WTC11 (cell line): Measurements from ENCODE around the gene VPS41. TPM values are rescaled to one million over a fixed set of nuclear protein-coding genes. Genes with fewer than 3 reads are reported as not detected.

Experiments used
- ATAC-seq: fragments of 200-7000 bp; cut with Tn5 transposase; 2 replicates; pipeline ENCODE4 v1.10.0; 2021; ENCODE audit warnings: mild to moderate bottlenecking, moderate library complexity
- CTCF ChIA-PET: fragments of 300-600 bp; sonication (Branson Sonifier 250); formaldehyde crosslinking; loops from one replicate; lab custom pipeline; 2021; ENCODE audit warnings: antibody characterized with exemption; lab: Charles Lee
- POLR2A ChIA-PET: fragments of 350-600 bp; sonication (Branson Sonifier 250); formaldehyde crosslinking; loops from one replicate; lab custom pipeline; 2021; ENCODE audit warnings: antibody characterized with exemption; lab: Charles Lee
- DNase-seq: peaks from one replicate; pipeline ENCODE4 v3.0.0; 2021; ENCODE audit warnings: low spot score
- H3K27ac Mint-ChIP-seq: 2 replicates; pipeline ENCODE4 v1.8.0; 2021; ENCODE audit warnings: mixed read lengths
- H3K27me3 Mint-ChIP-seq: 2 replicates; pipeline ENCODE4 v1.8.0; 2021; ENCODE audit warnings: low read depth, mild to moderate bottlenecking, moderate library complexity, mixed read lengths
- H3K36me3 Mint-ChIP-seq: 2 replicates; pipeline ENCODE4 v1.8.0; 2021; ENCODE audit warnings: mixed read lengths
- H3K4me1 Mint-ChIP-seq: 2 replicates; pipeline ENCODE4 v1.8.0; 2022; ENCODE audit warnings: mixed read lengths
- H3K4me3 Mint-ChIP-seq: 2 replicates; pipeline ENCODE4 v1.8.0; 2021; ENCODE audit warnings: mild to moderate bottlenecking, moderate library complexity, mixed read lengths
- H3K9me3 Mint-ChIP-seq: 2 replicates; pipeline ENCODE4 v1.8.0; 2021; ENCODE audit warnings: mixed read lengths
- ESRRA ChIP-seq: sonication (generic); formaldehyde crosslinking; IDR thresholded peaks from 2 replicates; pipeline ENCODE4 v1.8.1; 2022; ENCODE audit warnings: mild to moderate bottlenecking, missing genetic modification reagents, borderline replicate concordance
- FOXP4 ChIP-seq: sonication (generic); formaldehyde crosslinking; IDR thresholded peaks from 2 replicates; pipeline ENCODE4 v1.8.0; 2022; ENCODE audit warnings: mild to moderate bottlenecking, missing genetic modification reagents
- GTF2I ChIP-seq: fragments of 250-450 bp; sonication (Bioruptor Pico); conservative IDR thresholded peaks from 2 replicates; pipeline ENCODE4 v1.4.0; 2021; ENCODE audit warnings: mild to moderate bottlenecking
- IRF1 ChIP-seq: sonication (generic); formaldehyde crosslinking; IDR thresholded peaks from 2 replicates; pipeline ENCODE4 v1.8.0; 2023; ENCODE audit warnings: missing genetic modification reagents
- IRF2 ChIP-seq: sonication (generic); formaldehyde crosslinking; IDR thresholded peaks from 2 replicates; pipeline ENCODE4 v1.8.0; 2022; ENCODE audit warnings: low read depth, missing genetic modification reagents, borderline replicate concordance
- JUN ChIP-seq: sonication (generic); formaldehyde crosslinking; IDR thresholded peaks from 2 replicates; pipeline ENCODE4 v1.8.0; 2023; ENCODE audit warnings: mild to moderate bottlenecking, missing genetic modification reagents
- KAT7 ChIP-seq: sonication (generic); formaldehyde crosslinking; IDR thresholded peaks from 2 replicates; pipeline ENCODE4 v1.8.1; 2023; ENCODE audit warnings: missing genetic modification reagents, mild to moderate bottlenecking, borderline replicate concordance
- MYBL2 ChIP-seq: sonication (generic); formaldehyde crosslinking; IDR thresholded peaks from 2 replicates; pipeline ENCODE4 v1.8.1; 2023; ENCODE audit warnings: mild to moderate bottlenecking, moderate library complexity, missing genetic modification reagents
- NFATC4 ChIP-seq: fragments of 250-450 bp; sonication (Bioruptor Pico); IDR thresholded peaks from 2 replicates; pipeline ENCODE4 v1.9.0; 2021; ENCODE audit warnings: mild to moderate bottlenecking
- NFYB ChIP-seq: sonication (generic); formaldehyde crosslinking; conservative IDR thresholded peaks from 2 replicates; pipeline ENCODE4 v1.8.0; 2022; ENCODE audit warnings: low read depth, missing genetic modification reagents
- NR3C1 ChIP-seq: sonication (generic); formaldehyde crosslinking; conservative IDR thresholded peaks from 2 replicates; pipeline ENCODE4 v1.8.1; 2023; ENCODE audit warnings: low read depth, mild to moderate bottlenecking, missing genetic modification reagents
- PREB ChIP-seq: sonication (generic); formaldehyde crosslinking; IDR thresholded peaks from 2 replicates; pipeline ENCODE4 v1.8.1; 2022; ENCODE audit warnings: mild to moderate bottlenecking, missing genetic modification reagents, moderate library complexity, borderline replicate concordance
- RORB ChIP-seq: fragments of 250-450 bp; sonication (Bioruptor Pico); IDR thresholded peaks from 2 replicates; pipeline ENCODE4 v1.9.0; 2021; ENCODE audit warnings: mild to moderate bottlenecking
- SOX15 ChIP-seq: fragments of 250-450 bp; sonication (Bioruptor Pico); IDR thresholded peaks from 2 replicates; pipeline ENCODE4 v1.9.0; 2021; ENCODE audit warnings: mild to moderate bottlenecking
- TEAD4 ChIP-seq: sonication (generic); formaldehyde crosslinking; IDR thresholded peaks from 2 replicates; pipeline ENCODE4 v1.8.0; 2022; ENCODE audit warnings: mild to moderate bottlenecking, missing genetic modification reagents
- ZBTB43 ChIP-seq: sonication (generic); formaldehyde crosslinking; IDR thresholded peaks from 2 replicates; pipeline ENCODE4 v1.8.1; 2023; ENCODE audit warnings: mild to moderate bottlenecking, missing genetic modification reagents
- ZNF121 ChIP-seq: sonication (generic); formaldehyde crosslinking; IDR thresholded peaks from 2 replicates; pipeline ENCODE4 v1.8.0; 2023; ENCODE audit warnings: missing genetic modification reagents
- ZNF138 ChIP-seq: sonication (generic); formaldehyde crosslinking; conservative IDR thresholded peaks from 2 replicates; pipeline ENCODE4 v1.8.1; 2022; ENCODE audit warnings: mild to moderate bottlenecking, moderate library complexity, missing genetic modification reagents
- ZNF317 ChIP-seq: sonication (generic); formaldehyde crosslinking; IDR thresholded peaks from 2 replicates; pipeline ENCODE4 v1.8.1; 2023; ENCODE audit warnings: low read depth, mild to moderate bottlenecking, moderate library complexity, missing genetic modification reagents, borderline replicate concordance
- total RNA-seq: library from RNA; stranded (reverse); gene quantifications from 3 replicates; pipeline ENCODE4 v1.2.3, GENCODE V29; 2021
- TF ChIP-seq, protein P1 (sequence below): fragments of 200-600 bp; IDR thresholded peaks from 2 replicates; pipeline ENCODE4 v1.8.0; 2022; ENCODE audit warnings: antibody characterized with exemption
- TF ChIP-seq, protein P2 (sequence below): sonication (generic); formaldehyde crosslinking; IDR thresholded peaks from 2 replicates; pipeline ENCODE4 v1.8.0; 2022; ENCODE audit warnings: mild to moderate bottlenecking, missing genetic modification reagents

The VPS41 gene
- total RNA-seq, 1 experiment from 2014 or later, result 50.3 TPM

DNA sequence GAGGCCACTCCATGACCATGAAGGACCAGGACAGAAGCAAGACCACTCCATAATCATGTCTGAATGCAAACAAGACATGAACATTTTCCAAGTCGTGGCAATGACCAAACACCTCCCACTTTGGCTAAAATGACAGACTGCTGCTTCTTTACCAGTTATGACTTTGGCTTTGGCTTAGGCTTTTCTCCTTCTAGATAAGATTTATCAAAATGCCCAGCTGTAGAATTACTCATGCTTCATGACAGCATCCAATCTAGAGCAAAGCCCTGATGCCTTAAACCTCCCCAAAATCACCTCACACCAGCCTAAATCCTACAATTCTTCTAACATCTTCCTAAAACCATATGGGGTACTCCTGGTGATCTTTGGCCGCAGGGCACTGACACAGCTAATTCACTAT lies 102.1 kb downstream of the VPS41 start:
- Mint-ChIP-seq H3K9me3 (no peaks in the 10 kb centered on the region), H3K27me3 (no peaks in the 10 kb centered on the region), H3K4me3 (no peak overlapping the region), H3K27ac (no peak overlapping the region), H3K4me1 (no peaks in the 10 kb centered on the region), H3K36me3 (no peaks in the 10 kb centered on the region)
- TF ChIP-seq ZNF121 (CRISPR knock-in tag), result no peak
- DNase-seq, result no peak
- no peak for ATAC-seq
- CTCF ChIA-PET, result interaction anchor here (1.6 kb wide), 1 partner anchor 103 kb away, joined by 3 read pairs; no protein-coding TSS in a partner anchor
- POLR2A ChIA-PET, result no interaction called here

DNA sequence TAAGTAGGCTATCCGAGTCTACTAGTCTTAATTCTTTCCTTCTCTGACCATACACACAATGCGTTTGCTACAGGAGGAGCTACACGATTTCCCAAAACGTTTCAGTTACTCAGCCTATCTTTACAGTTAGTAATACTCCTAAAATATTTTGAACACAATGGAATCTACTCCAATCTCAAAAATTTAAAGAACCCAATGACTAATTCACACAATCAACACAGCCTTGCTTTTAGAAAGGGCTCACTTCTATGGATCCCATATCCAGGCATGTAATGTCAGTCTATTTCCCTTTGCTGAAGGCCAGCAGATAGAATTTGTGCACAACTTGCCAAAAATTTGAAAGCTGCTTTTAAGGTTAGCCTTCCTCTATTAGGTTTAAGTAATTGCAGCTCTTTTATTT lies 107.2 kb downstream of the VPS41 start:
- POLR2A ChIA-PET, result no interaction called here
- no peak for DNase-seq
- Mint-ChIP-seq H3K36me3 (no peaks in the 10 kb centered on the region), H3K4me3 (no peak overlapping the region), H3K4me1 (peaks cover 35% of the 10 kb centered on the region), H3K9me3 (no peaks in the 10 kb centered on the region), H3K27me3 (no peaks in the 10 kb centered on the region), H3K27ac (0 out of 2 replicates have a peak overlapping the region, but pooled peaks have one; percentile 28)
- no peak for ATAC-seq
- TF ChIP-seq KAT7 (CRISPR knock-in tag) (no peak), ZNF317 (CRISPR knock-in tag) (no peak), ZBTB43 (CRISPR knock-in tag) (no peak), NFATC4 (no peak), MYBL2 (CRISPR knock-in tag) (no peak), GTF2I (CRISPR knock-in tag) (no peak)
- TF ChIP-seq, protein P1, sequence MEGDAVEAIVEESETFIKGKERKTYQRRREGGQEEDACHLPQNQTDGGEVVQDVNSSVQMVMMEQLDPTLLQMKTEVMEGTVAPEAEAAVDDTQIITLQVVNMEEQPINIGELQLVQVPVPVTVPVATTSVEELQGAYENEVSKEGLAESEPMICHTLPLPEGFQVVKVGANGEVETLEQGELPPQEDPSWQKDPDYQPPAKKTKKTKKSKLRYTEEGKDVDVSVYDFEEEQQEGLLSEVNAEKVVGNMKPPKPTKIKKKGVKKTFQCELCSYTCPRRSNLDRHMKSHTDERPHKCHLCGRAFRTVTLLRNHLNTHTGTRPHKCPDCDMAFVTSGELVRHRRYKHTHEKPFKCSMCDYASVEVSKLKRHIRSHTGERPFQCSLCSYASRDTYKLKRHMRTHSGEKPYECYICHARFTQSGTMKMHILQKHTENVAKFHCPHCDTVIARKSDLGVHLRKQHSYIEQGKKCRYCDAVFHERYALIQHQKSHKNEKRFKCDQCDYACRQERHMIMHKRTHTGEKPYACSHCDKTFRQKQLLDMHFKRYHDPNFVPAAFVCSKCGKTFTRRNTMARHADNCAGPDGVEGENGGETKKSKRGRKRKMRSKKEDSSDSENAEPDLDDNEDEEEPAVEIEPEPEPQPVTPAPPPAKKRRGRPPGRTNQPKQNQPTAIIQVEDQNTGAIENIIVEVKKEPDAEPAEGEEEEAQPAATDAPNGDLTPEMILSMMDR, result no peak
- CTCF ChIA-PET, result interaction anchor here (1.6 kb wide), 1 partner anchor 652 kb away, joined by 7 read pairs; no protein-coding TSS in a partner anchor

GRCh38 chr7:38798552-38799267 lies 110.3 kb downstream of the VPS41 start:
- CTCF ChIA-PET, result interaction anchor here (1.1 to 1.6 kb wide), 2 partner anchors 655 to 768 kb away, joined by 3 to 7 read pairs; no protein-coding TSS in a partner anchor
- POLR2A ChIA-PET, result no interaction called here
- Mint-ChIP-seq H3K36me3 (no peaks in the 10 kb centered on the region), H3K27ac (peak overlapping the region; percentile 94), H3K9me3 (no peaks in the 10 kb centered on the region), H3K27me3 (no peaks in the 10 kb centered on the region), H3K4me3 (no peak overlapping the region), H3K4me1 (peaks cover 37% of the 10 kb centered on the region)
- ATAC-seq (peak; percentile 100), DNase-seq (peak; percentile 70)
- TF ChIP-seq, protein P1, result no peak
- TF ChIP-seq MYBL2 (CRISPR knock-in tag), result no peak
- TF ChIP-seq IRF2 (CRISPR knock-in tag), result no peak
- no peak for TF ChIP-seq PREB (CRISPR knock-in tag)
- no peak for TF ChIP-seq ZNF138 (CRISPR knock-in tag)
- no peak for TF ChIP-seq NR3C1 (CRISPR knock-in tag)
- TF ChIP-seq ESRRA, result no peak
- no peak for TF ChIP-seq SOX15
- no peak for TF ChIP-seq NFYB
- TF ChIP-seq IRF1 (CRISPR knock-in tag), result no peak
- TF ChIP-seq RORB (CRISPR knock-in tag), result no peak
- TF ChIP-seq TEAD4 (CRISPR knock-in tag), result no peak
- no peak for TF ChIP-seq FOXP4 (CRISPR knock-in tag)
- TF ChIP-seq ZNF121 (CRISPR knock-in tag), result no peak
- TF ChIP-seq, protein P2, sequence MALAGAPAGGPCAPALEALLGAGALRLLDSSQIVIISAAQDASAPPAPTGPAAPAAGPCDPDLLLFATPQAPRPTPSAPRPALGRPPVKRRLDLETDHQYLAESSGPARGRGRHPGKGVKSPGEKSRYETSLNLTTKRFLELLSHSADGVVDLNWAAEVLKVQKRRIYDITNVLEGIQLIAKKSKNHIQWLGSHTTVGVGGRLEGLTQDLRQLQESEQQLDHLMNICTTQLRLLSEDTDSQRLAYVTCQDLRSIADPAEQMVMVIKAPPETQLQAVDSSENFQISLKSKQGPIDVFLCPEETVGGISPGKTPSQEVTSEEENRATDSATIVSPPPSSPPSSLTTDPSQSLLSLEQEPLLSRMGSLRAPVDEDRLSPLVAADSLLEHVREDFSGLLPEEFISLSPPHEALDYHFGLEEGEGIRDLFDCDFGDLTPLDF (CRISPR knock-in tag), result no peak
- TF ChIP-seq JUN (CRISPR knock-in tag), result no peak
